Osteocyte (in vitro differentiated cells): Measurements from ENCODE around the gene ATP5ME. TPM values are rescaled to one million over a fixed set of nuclear protein-coding genes. Genes with fewer than 3 reads are reported as not detected.

Source experiments
- DNase-seq: peaks from one replicate; pipeline ENCODE4 v3.0.0; 2021; ENCODE audit warnings: mixed read lengths; ENCODE audit not compliant: unreplicated experiment; ENCODE audit errors: extremely low spot score
- H3K27ac Mint-ChIP-seq: one replicate; pipeline ENCODE4 v1.8.0; 2021; ENCODE audit warnings: mild to moderate bottlenecking, mixed read lengths; ENCODE audit not compliant: unreplicated experiment
- H3K27me3 Mint-ChIP-seq: one replicate; pipeline ENCODE4 v1.8.0; 2021; ENCODE audit warnings: mixed read lengths; ENCODE audit not compliant: unreplicated experiment
- H3K36me3 Mint-ChIP-seq: one replicate; pipeline ENCODE4 v1.8.0; 2021; ENCODE audit warnings: mixed read lengths; ENCODE audit not compliant: unreplicated experiment
- H3K4me1 Mint-ChIP-seq: one replicate; pipeline ENCODE4 v1.8.0; 2021; ENCODE audit warnings: mixed read lengths; ENCODE audit not compliant: unreplicated experiment
- H3K4me3 Mint-ChIP-seq: one replicate; pipeline ENCODE4 v1.8.0; 2021; ENCODE audit warnings: mild to moderate bottlenecking, moderate library complexity, mixed read lengths; ENCODE audit not compliant: unreplicated experiment
- H3K9me3 Mint-ChIP-seq: one replicate; pipeline ENCODE4 v1.8.0; 2021; ENCODE audit warnings: mixed read lengths; ENCODE audit not compliant: unreplicated experiment
- total RNA-seq: library from RNA; stranded (reverse); gene quantifications from 2 replicates; pipeline ENCODE4 v1.2.1, GENCODE V29; 2021
- TF ChIP-seq, protein P1 (sequence below): fragments of 200-600 bp; sonication (generic); IDR thresholded peaks from 2 replicates; pipeline ENCODE4 v1.5.0; 2021; ENCODE audit warnings: antibody characterized with exemption, mild to moderate bottlenecking, moderate library complexity

Gene ATP5ME
- total RNA-seq, 1 donor from 2014 or later: 271 TPM

DNA sequence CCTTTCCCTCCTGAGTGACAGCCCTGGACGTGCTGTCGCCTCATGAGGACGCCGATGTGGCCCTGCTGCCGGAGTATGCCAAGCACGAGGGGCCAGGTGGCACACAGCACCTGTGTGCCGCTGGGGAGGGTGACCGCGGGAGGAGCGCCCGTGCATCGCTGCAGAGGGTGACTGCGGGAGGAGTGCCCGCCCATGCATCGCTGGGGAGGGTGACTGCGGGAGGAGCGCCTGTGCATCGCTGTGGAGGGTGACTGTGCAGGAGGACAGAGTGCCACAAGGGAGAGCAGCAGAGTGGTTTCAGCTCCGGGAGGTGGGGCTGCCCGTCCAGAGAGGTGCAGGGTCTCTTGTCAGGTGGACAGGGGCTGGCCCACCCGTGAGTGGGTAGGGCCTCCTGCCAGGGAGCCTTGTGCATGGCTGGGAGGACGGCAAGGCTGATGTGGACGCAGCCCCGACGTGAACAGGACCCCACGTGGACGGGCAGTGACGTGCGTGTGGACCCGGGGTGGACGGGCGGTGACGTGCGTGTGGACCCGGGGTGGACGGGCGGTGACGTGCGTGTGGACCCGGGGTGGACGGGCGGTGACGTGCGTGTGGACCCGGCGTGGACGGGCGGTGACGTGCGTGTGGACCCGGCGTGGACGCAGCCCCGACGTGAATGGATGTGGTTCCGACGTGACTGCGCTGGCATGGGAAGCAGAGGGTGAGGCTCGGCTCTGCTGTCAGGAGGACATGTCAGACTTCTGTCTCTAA is 46.2 kb upstream of the ATP5ME start:
- Mint-ChIP-seq H3K27ac (peak overlapping the region; percentile 90), H3K4me3 (no peak overlapping the region), H3K9me3 (no peaks in the 10 kb centered on the region), H3K36me3 (peaks cover 8% of the 10 kb centered on the region), H3K27me3 (no peaks in the 10 kb centered on the region), H3K4me1 (peaks cover 43% of the 10 kb centered on the region)
- DNase-seq: no peak
- TF ChIP-seq, protein P1, sequence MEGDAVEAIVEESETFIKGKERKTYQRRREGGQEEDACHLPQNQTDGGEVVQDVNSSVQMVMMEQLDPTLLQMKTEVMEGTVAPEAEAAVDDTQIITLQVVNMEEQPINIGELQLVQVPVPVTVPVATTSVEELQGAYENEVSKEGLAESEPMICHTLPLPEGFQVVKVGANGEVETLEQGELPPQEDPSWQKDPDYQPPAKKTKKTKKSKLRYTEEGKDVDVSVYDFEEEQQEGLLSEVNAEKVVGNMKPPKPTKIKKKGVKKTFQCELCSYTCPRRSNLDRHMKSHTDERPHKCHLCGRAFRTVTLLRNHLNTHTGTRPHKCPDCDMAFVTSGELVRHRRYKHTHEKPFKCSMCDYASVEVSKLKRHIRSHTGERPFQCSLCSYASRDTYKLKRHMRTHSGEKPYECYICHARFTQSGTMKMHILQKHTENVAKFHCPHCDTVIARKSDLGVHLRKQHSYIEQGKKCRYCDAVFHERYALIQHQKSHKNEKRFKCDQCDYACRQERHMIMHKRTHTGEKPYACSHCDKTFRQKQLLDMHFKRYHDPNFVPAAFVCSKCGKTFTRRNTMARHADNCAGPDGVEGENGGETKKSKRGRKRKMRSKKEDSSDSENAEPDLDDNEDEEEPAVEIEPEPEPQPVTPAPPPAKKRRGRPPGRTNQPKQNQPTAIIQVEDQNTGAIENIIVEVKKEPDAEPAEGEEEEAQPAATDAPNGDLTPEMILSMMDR: no peak

DNA sequence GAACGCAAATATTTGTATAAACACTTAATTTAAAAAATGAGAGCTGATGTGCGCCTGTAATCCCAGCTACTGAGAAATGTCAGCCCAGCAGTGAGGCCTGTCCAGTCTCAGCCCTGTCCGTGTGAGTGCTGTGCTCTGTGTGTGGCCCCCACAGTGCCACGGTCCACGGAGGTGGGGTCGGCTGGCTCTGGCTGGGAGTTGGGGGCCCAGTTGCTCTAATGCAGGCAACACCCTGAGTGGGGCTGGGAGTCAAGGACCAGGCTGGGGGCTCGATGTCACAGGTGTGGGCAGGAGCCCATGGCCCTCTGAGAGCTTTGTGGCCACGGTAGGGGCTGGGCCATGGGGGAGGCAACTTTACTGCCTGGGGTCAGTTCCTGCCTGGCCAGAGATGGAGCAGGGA is 44.4 kb upstream of the ATP5ME start:
- no peak for DNase-seq
- Mint-ChIP-seq H3K4me1 (peaks cover 46% of the 10 kb centered on the region), H3K27me3 (no peaks in the 10 kb centered on the region), H3K27ac (no peak overlapping the region), H3K9me3 (no peaks in the 10 kb centered on the region), H3K36me3 (peaks cover 8% of the 10 kb centered on the region), H3K4me3 (no peak overlapping the region)
- TF ChIP-seq, protein P1: no peak

DNA sequence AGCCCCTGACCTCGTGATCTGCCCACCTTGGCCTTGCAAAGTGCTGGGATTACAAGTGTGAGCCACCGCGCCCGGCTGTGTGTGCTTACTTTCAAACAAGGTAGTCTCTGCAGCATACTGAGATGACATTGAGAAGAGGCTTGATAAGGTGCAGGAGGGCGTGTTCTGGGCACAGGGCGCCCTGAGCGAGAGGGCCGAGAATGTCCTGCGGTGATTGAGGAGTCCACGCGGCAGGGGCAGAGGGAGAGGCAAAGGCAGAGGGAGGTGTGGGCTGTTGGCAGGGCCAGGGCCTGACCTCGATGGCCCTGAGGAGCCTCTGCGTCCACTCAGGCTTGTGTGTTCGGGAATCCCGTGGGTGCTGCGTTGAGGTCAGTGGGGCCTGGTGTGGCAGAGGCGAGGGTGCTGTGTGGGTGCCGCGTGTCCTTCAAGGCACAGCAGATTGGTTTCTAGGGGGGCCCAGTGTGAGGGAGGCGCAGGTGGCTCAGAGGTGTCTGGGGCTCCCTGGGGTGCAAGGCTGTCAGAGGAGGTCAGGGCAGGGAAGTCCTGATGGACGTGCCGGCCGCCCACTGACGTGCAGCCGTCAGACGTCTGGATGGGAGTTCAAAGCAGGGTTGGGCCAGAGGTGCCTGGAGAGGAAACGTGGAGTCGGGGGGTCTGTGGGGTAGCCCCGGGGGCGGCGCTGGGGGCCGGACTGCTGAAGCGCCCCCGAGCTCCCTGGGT is 43.7 kb upstream of the ATP5ME start:
- Mint-ChIP-seq H3K4me3 (no peak overlapping the region), H3K9me3 (no peaks in the 10 kb centered on the region), H3K27ac (peak overlapping the region; percentile 52), H3K36me3 (peaks cover 8% of the 10 kb centered on the region), H3K27me3 (no peaks in the 10 kb centered on the region), H3K4me1 (peaks cover 46% of the 10 kb centered on the region)
- TF ChIP-seq, protein P1: no peak
- DNase-seq: no peak

DNA sequence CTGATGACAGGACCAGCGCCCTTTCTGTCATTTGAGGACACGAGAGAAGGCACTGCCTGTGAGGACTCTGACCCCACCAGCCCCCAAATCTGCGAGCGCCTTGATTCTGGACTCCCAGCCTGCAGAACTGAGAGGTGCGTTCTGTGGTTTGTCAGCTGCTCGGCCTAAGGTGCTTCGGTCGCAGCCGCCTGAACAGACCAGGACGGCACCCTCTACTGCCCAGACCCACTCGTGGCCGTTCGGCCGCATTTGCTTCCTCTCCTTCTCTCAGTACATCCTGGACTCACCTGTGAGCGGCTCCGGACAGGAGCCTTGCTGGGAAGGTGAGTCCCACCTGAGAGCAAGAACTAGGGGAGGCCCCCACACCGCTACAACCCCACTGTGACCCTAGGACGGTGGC is 40.0 kb upstream of the ATP5ME start:
- H3K27me3 Mint-ChIP-seq: no peaks in the 10 kb centered on the region
- no peak overlapping the region for H3K27ac Mint-ChIP-seq
- TF ChIP-seq, protein P1: no peak
- no peak for DNase-seq
- peaks cover 17% of the 10 kb centered on the region for H3K36me3 Mint-ChIP-seq
- H3K9me3 Mint-ChIP-seq: no peaks in the 10 kb centered on the region
- peaks cover 32% of the 10 kb centered on the region for H3K4me1 Mint-ChIP-seq
- H3K4me3 Mint-ChIP-seq: no peak overlapping the region

DNA sequence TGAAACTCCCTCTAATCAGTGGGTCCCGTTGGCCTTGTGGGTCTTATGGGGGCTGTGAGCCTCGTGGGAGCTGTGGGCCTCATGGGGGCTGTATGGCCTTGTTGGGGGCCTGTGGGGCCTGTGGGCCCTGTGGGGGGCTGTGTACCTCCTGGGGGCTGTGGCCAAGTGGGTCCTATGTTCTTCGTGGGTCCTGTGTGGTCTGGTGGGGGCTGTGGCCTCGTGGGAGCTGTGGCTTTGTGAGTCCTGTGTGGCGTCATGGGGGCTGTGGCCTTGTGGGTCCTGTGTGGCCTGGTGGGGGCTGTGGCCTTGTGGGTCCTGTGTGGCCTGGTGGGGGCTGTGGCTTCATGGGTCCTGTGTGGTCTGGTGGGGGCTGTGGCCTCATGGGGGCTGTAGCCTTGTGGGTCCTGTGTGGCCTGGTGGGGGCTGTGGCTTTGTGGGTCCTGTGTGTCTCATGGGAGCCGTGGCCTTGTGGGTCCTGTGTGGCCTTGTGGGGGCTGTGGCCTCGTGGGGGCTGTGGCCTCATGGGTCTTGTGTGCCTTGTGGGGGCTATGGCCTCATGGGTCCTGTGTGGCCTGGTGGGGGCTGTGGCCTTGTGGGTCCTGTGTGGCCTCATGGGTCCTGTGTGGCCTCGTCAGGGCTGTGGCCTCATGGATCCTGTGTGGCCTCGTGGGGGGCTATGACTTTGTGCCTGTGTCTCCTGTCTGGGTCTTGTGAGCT is 39.0 kb upstream of the ATP5ME start:
- peaks cover 17% of the 10 kb centered on the region for H3K36me3 Mint-ChIP-seq
- H3K4me1 Mint-ChIP-seq: peaks cover 30% of the 10 kb centered on the region
- H3K27ac Mint-ChIP-seq: no peak overlapping the region
- no peaks in the 10 kb centered on the region for H3K27me3 Mint-ChIP-seq
- H3K9me3 Mint-ChIP-seq: no peaks in the 10 kb centered on the region
- no peak for DNase-seq
- H3K4me3 Mint-ChIP-seq: no peak overlapping the region
- TF ChIP-seq, protein P1: no peak
